Glomerular visceral epithelial cell (primary cell): ENCODE measurements around the gene MYCL.

Experiments used
- DNase-seq: peaks from one replicate; pipeline ENCODE4 v3.0.0-alpha.2; 2016; ENCODE audit errors: extremely low spot score

The MYCL gene

GRCh38 chr1:39901714-39902459, at the start of gene MYCL:
TSS of gene MYCL (minus strand) at chr1:39901917. CDS start at chr1:39901434, 483 bp downstream.
- DNase-seq: peak; percentile 83

GRCh38 chr1:39949891-39950290, 48.2 kb upstream of the MYCL start:
- no peak for DNase-seq

- DNase-seq: no peak
These were observed 45.5 kb upstream of the MYCL start for GRCh38 chr1:39947260-39947659.

GRCh38 chr1:39946216-39946615, 44.5 kb upstream of the MYCL start:
- no peak for DNase-seq

GRCh38 chr1:39944410-39945112, 42.8 kb upstream of the MYCL start:
- no peak for DNase-seq

GRCh38 chr1:39943471-39944290, 42.0 kb upstream of the MYCL start:
- DNase-seq: no peak

GRCh38 chr1:39940980-39941871, 39.5 kb upstream of the MYCL start:
- DNase-seq: no peak

- DNase-seq: no peak
These were observed 38.5 kb upstream of the MYCL start for GRCh38 chr1:39940253-39940652.

- no peak for DNase-seq
These were observed 37.1 kb upstream of the MYCL start for GRCh38 chr1:39938856-39939255.

GRCh38 chr1:39936724-39937491, 35.2 kb upstream of the MYCL start:
- DNase-seq: no peak

- DNase-seq: peak; percentile 96
These were observed 32.5 kb upstream of the MYCL start for GRCh38 chr1:39933956-39934941.

- DNase-seq: no peak
These were observed 27.3 kb upstream of the MYCL start for GRCh38 chr1:39928809-39929587.

GRCh38 chr1:39927538-39927937, 25.8 kb upstream of the MYCL start:
- DNase-seq: no peak

- no peak for DNase-seq
These were observed 25.1 kb upstream of the MYCL start for GRCh38 chr1:39926820-39927219.

GRCh38 chr1:39926343-39926793, 24.7 kb upstream of the MYCL start:
- DNase-seq: peak; percentile 56

GRCh38 chr1:39925721-39926342, 24.1 kb upstream of the MYCL start:
- peak; percentile 17 for DNase-seq

GRCh38 chr1:39922251-39922688, 20.6 kb upstream of the MYCL start:
- no peak for DNase-seq

- peak; percentile 71 for DNase-seq
These were observed 17.8 kb upstream of the MYCL start for GRCh38 chr1:39919545-39919944.
